ENCODE data around the gene AZGP1.
A peak's percentile ranks its signal among the peaks of the same experiment; 100 is the strongest.
"Not testable (repeated sequence)": the region's sequence is repeated elsewhere in the genome, so short reads cannot be mapped to it uniquely, and the experiment has no call there.

The AZGP1 gene

GRCh38 chr7:99950819-99951218 lies 25.0 kb downstream of the AZGP1 start:
- DNase-seq, result not testable (repeated sequence)

GRCh38 chr7:99949645-99950228 lies 26.1 kb downstream of the AZGP1 start:
- no peak for DNase-seq

- DNase-seq, result no peak
Measured at GRCh38 chr7:99947608-99948007, 28.2 kb downstream of the AZGP1 start.

GRCh38 chr7:99944497-99945070 lies 31.2 kb downstream of the AZGP1 start:
- DNase-seq, result no peak

GRCh38 chr7:99943641-99944496 lies 32.0 kb downstream of the AZGP1 start:
- DNase-seq, result no peak

GRCh38 chr7:99938296-99938695 lies 37.5 kb downstream of the AZGP1 start:
- DNase-seq, result no peak

- peak; percentile 6 for DNase-seq
Measured at GRCh38 chr7:99935009-99935408, 40.8 kb downstream of the AZGP1 start.

GRCh38 chr7:99930376-99930775 lies 45.5 kb downstream of the AZGP1 start:
- no peak for DNase-seq

GRCh38 chr7:99929730-99930053 lies 46.1 kb downstream of the AZGP1 start:
- no peak for DNase-seq

- DNase-seq, result peak; percentile 53
Measured at GRCh38 chr7:99928994-99929729, 46.7 kb downstream of the AZGP1 start, which contains the start of gene GJC3. TSS of gene GJC3 (minus strand) at chr7:99929620. CDS start at chr7:99929620, 0 bp downstream.

GRCh38 chr7:99928188-99928587 lies 47.6 kb downstream of the AZGP1 start:
- DNase-seq, result no peak

GRCh38 chr7:99927536-99927935 lies 48.3 kb downstream of the AZGP1 start:
- no peak for DNase-seq

- no peak for DNase-seq
Measured at GRCh38 chr7:99926321-99926720, 49.5 kb downstream of the AZGP1 start.

- no peak for DNase-seq
Measured at GRCh38 chr7:99923200-99923599, 52.6 kb downstream of the AZGP1 start.

- DNase-seq, result no peak
Measured at GRCh38 chr7:99920149-99920548, 55.7 kb downstream of the AZGP1 start.

- no peak for DNase-seq
Measured at GRCh38 chr7:99919814-99920112, 56.1 kb downstream of the AZGP1 start.

- peak; percentile 93 for DNase-seq
Measured at GRCh38 chr7:99918959-99919813, 56.6 kb downstream of the AZGP1 start, which contains the start of gene TRIM4. TSS of gene TRIM4 (minus strand) at chr7:99919530. CDS start at chr7:99919401, 129 bp downstream.
